ENCODE data around the gene URAD. TPM values are rescaled to one million over a fixed set of nuclear protein-coding genes. Genes with fewer than 3 reads are reported as not detected.
A peak's percentile ranks its signal among the peaks of the same experiment; 100 is the strongest.

Gene URAD
- total RNA-seq, 1 donor from 2014 or later = not detected

DNA sequence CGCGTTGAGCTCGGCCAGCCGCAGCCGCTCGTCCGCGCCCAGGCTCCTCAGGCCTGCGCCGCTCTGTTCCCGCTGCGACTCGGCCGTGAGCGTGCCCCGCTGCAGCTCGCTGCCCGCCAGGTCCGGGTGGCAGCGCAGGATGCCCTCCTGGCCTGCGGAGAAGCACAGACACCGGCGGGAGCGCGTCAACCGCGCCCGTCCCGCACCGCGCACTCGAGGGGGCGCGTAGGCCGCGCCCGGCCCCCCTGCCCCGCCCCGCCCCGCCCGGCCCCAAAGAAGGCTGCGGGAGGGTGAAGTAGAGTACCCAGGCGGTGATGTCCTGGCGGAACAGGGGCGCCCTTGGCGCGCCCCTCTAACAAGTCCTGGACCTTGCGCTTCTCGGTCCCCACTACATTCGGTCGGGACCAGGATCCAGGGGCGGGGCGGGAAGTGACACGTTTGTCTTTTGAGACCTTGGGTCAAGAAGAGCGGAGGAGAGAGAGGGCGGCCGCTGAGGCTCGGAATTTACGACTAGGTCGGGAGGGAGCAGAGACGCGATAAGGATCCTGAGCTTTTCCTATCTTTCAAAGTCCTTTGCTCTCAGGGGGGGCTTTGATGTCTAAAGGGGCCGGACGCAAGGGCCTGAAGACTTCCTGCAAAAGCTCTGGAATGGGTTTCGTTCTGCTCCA is 10.1 kb downstream of the URAD start:
- no peak for ATAC-seq (ENCODE audit: low read depth)
- no peaks in the 10 kb centered on the region for H3K9me3 Mint-ChIP-seq
- H3K4me3 Mint-ChIP-seq = peak overlapping the region; percentile 35
- H3K27ac Mint-ChIP-seq = no peak overlapping the region
- DNase-seq = no peak
- H3K27me3 Mint-ChIP-seq = peaks cover 82% of the 10 kb centered on the region
- H3K36me3 Mint-ChIP-seq (ENCODE audit: low read depth) = no peaks in the 10 kb centered on the region
- H3K4me1 Mint-ChIP-seq = peaks cover 36% of the 10 kb centered on the region
- no peak for TF ChIP-seq CTCF (IDR thresholded peaks at IDR 0.05)
- intact Hi-C loops (cut with micrococcal nuclease) = loop anchor here (2.0 to 5.0 kb wide), 2 partner anchors 54 to 186 kb away; partner anchors contain the start of gene GSX1
- CTCF ChIA-PET = interaction anchor here (10.8 kb wide), 1 partner anchor 150 kb away, joined by 230 read pairs; no protein-coding TSS in a partner anchor
- POLR2A ChIA-PET = interaction anchor here (0.5 kb wide), 1 partner anchor 177 kb away, joined by 3 read pairs; no protein-coding TSS in a partner anchor

- no peaks in the 10 kb centered on the region for H3K36me3 Mint-ChIP-seq (ENCODE audit: low read depth)
- intact Hi-C loops (cut with micrococcal nuclease) = loop anchor here (2.0 to 5.0 kb wide), 4 partner anchors 23 to 185 kb away; partner anchors contain the start of gene GSX1
- CTCF ChIA-PET = interaction anchor here (10.8 kb wide), 1 partner anchor 149 kb away, joined by 230 read pairs; no protein-coding TSS in a partner anchor
- POLR2A ChIA-PET = interaction anchor here (0.5 kb wide), 1 partner anchor 29 kb away, joined by 3 read pairs; no protein-coding TSS in a partner anchor
- peaks cover 79% of the 10 kb centered on the region for H3K27me3 Mint-ChIP-seq
- no peak for TF ChIP-seq CTCF (IDR thresholded peaks at IDR 0.05)
- H3K4me3 Mint-ChIP-seq = no peak overlapping the region
- H3K9me3 Mint-ChIP-seq = no peaks in the 10 kb centered on the region
- H3K27ac Mint-ChIP-seq = no peak overlapping the region
- ATAC-seq (ENCODE audit: low read depth) (no peak), DNase-seq (no peak)
- peaks cover 36% of the 10 kb centered on the region for H3K4me1 Mint-ChIP-seq
Measured at GRCh38 chr13:27977476-27978300, 10.8 kb downstream of the URAD start.

GRCh38 chr13:27976362-27977091 is 12.0 kb downstream of the URAD start:
- H3K36me3 Mint-ChIP-seq (ENCODE audit: low read depth) = no peaks in the 10 kb centered on the region
- peaks cover 78% of the 10 kb centered on the region for H3K27me3 Mint-ChIP-seq
- H3K9me3 Mint-ChIP-seq = no peaks in the 10 kb centered on the region
- TF ChIP-seq CTCF (IDR thresholded peaks at IDR 0.05) = no peak
- no peak overlapping the region for H3K4me3 Mint-ChIP-seq
- intact Hi-C loops (cut with micrococcal nuclease) = loop anchor here (1.0 to 5.0 kb wide), 4 partner anchors 9 to 184 kb away; partner anchors contain the start of gene GSX1
- CTCF ChIA-PET = interaction anchor here (0.8 to 1.6 kb wide), 3 partner anchors 7 to 150 kb away, joined by 4 to 7 read pairs (median 4); no protein-coding TSS in a partner anchor
- ATAC-seq (ENCODE audit: low read depth) = no peak
- H3K4me1 Mint-ChIP-seq = peaks cover 36% of the 10 kb centered on the region
- POLR2A ChIA-PET = no interaction called here
- no peak for DNase-seq
- H3K27ac Mint-ChIP-seq = no peak overlapping the region

DNA sequence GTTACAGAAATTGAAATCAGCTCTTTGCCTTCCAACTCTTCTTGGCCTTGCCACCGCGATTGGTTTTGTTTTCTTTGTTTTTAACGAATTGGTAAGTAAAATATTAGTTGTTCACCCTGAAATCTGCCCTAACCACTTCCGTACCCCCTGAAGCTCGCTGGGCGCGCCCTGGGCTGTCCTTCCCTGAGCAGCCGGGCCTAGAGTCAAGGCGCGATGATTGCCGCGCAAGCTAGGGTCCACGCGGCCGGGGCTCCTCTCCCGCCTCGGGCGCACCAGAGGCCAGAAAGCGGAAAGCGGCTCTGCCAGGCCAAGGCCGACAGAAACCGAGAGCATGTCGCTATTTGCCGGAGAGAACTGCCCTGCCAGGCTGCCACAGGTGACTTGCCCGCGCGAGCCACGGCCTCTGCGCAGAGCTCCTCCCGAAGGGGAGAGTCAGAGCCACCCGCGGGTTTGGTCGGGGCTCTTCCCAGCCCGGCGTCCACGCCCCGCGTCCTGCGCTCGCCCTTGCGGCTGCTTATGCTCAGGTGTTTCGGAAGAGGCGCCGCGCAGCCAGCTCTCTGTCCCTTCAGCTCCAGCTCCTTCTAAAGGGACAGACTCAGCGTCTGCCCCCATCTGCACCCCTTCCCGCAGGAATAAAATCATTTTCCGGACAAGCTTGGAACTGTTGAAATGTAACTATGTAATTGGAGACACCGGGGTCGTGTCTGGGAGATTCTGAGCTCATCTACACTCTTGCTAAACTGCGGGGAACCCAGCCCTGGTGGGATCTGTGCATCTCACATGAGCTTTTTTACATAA is 12.7 kb downstream of the URAD start:
- no peak overlapping the region for H3K4me3 Mint-ChIP-seq
- H3K27me3 Mint-ChIP-seq = peaks cover 78% of the 10 kb centered on the region
- intact Hi-C loops (cut with micrococcal nuclease) = loop anchor here (1.0 to 5.0 kb wide), 4 partner anchors 8 to 183 kb away; partner anchors contain the start of gene GSX1
- TF ChIP-seq CTCF (IDR thresholded peaks at IDR 0.05) = no peak
- H3K9me3 Mint-ChIP-seq = no peaks in the 10 kb centered on the region
- POLR2A ChIA-PET = interaction anchor here (1.0 kb wide), 1 partner anchor 526 kb away, joined by 3 read pairs; the partner anchor contains the start of gene MTIF3
- DNase-seq (no peak), ATAC-seq (ENCODE audit: low read depth) (no peak)
- H3K4me1 Mint-ChIP-seq = peaks cover 34% of the 10 kb centered on the region
- CTCF ChIA-PET = interaction anchor here (0.7 to 1.6 kb wide), 5 partner anchors 8 to 600 kb away, joined by 3 to 7 read pairs (median 4); no protein-coding TSS in a partner anchor
- no peak overlapping the region for H3K27ac Mint-ChIP-seq
- H3K36me3 Mint-ChIP-seq (ENCODE audit: low read depth) = no peaks in the 10 kb centered on the region

Measured in activated B cell treated with CpG ODN at 0.5 μM for 24 hours (primary cell).